NT2/D1 (cell line): ENCODE data around the gene PDPR.
"Not testable (repeated sequence)": the region's sequence is repeated elsewhere in the genome, so short reads cannot be mapped to it uniquely, and the experiment has no call there.

Source experiments
- YY1 ChIP-seq: IDR thresholded peaks from 2 replicates; pipeline ENCODE4 v1.6.1; 2011; ENCODE audit not compliant: insufficient read length, insufficient read depth
- ZNF274 ChIP-seq: IDR thresholded peaks from 2 replicates; pipeline ENCODE4 v1.6.1; 2011; ENCODE audit warnings: mild to moderate bottlenecking, low read depth, low read length

- TF ChIP-seq YY1, ZNF274: not testable (repeated sequence)
Observed at GRCh38 chr16:70190574-70190973, 76.4 kb downstream of the PDPR start.
